Measurements from ENCODE around the gene CORO1C. TPM values are rescaled to one million over a fixed set of nuclear protein-coding genes. Genes with fewer than 3 reads are reported as not detected.

The CORO1C gene
- polyA plus RNA-seq, 1 of the 3 experiments (the other 2 are of a cell fraction) = 150 TPM

- H4K20me1 ChIP-seq (ENCODE audit: insufficient read depth) = peaks cover 8% of the 10 kb centered on the region; the same call in 1 of the 2 replicates
- H2AFZ ChIP-seq (ENCODE audit: low read depth) = no peak overlapping the region
- no peaks in the 10 kb centered on the region for H3K9me3 ChIP-seq
- H3K27ac ChIP-seq (ENCODE audit: low read depth in 2 of 2, low read length in 1 of 2) = peak overlapping the region; percentile 97 to 99
- H3K9me2 ChIP-seq = no peaks in the 10 kb centered on the region
- peak overlapping the region; percentile 28 to 35 for H3K4me3 ChIP-seq (ENCODE audit: low read depth in 2 of 2, low read length in 1 of 2)
- CTCF ChIA-PET = interaction anchor here (0.9 to 7.9 kb wide), 10 partner anchors 10 to 155 kb away, joined by 3 to 52 read pairs (median 10); no protein-coding TSS in a partner anchor
- peak overlapping the region; percentile 29 for H3K9ac ChIP-seq
- peaks cover 19 to 28% of the 10 kb centered on the region in 2 experiments for H3K36me3 ChIP-seq (replicated peaks in 1 of 2; ENCODE audit: control insufficient read depth in 1 of 2, insufficient read depth in 2 of 2, low read length in 1 of 2)
- POLR2A ChIA-PET = interaction anchor here (0.7 to 1.3 kb wide), 3 partner anchors 10 to 38 kb away, joined by 3 to 4 read pairs (median 3); no protein-coding TSS in a partner anchor
- peak overlapping the region; percentile 71 for H3K4me2 ChIP-seq
- peaks cover 93% of the 10 kb centered on the region for H3K79me2 ChIP-seq (ENCODE audit: insufficient read depth)
- DNase-seq = no peak
- TF ChIP-seq SIN3A (IDR thresholded peaks at IDR 0.05; ENCODE audit: borderline replicate concordance, low read depth, low read length) (no peak), JUND (IDR thresholded peaks at IDR 0.05) (no peak), SMC3 (IDR thresholded peaks at IDR 0.05; ENCODE audit: low read depth, low read length) (no peak), EP300 (IDR thresholded peaks at IDR 0.05; ENCODE audit: borderline replicate concordance in 1 of 2, low read depth in 1 of 2, low read length in 1 of 2) (no peak), FOXM1 (IDR thresholded peaks at IDR 0.05; ENCODE audit: low read depth) (no peak)
- no peaks in the 10 kb centered on the region for H3K27me3 ChIP-seq (ENCODE audit: insufficient read depth)
- H3K4me1 ChIP-seq (ENCODE audit: control insufficient read depth in 1 of 2, insufficient read depth in 2 of 2, low read depth in 1 of 2, low read length in 1 of 2) = peaks cover 38 to 68% of the 10 kb centered on the region in 2 experiments
- WGBS (ENCODE audit: low lambda C conversion rate) = 18% methylated on average over 9 of the region's 9 CpGs
- peaks cover 74% of the 10 kb centered on the region for H3F3A ChIP-seq (replicated peaks; ENCODE audit: insufficient read depth)
Observed at GRCh38 chr12:108691998-108692808, 39.1 kb downstream of the CORO1C start.

- peak overlapping the region; percentile 64 for H3K9ac ChIP-seq
- H3K4me3 ChIP-seq (ENCODE audit: low read depth in 2 of 2, low read length in 1 of 2) = peak overlapping the region; percentile 28 to 53
- CTCF ChIA-PET = interaction anchor here (0.9 to 7.9 kb wide), 12 partner anchors 11 to 156 kb away, joined by 3 to 52 read pairs (median 6); no protein-coding TSS in a partner anchor
- H3K4me2 ChIP-seq = peak overlapping the region; percentile 71
- no peaks in the 10 kb centered on the region for H3K9me3 ChIP-seq
- peaks cover 68% of the 10 kb centered on the region for H3F3A ChIP-seq (replicated peaks; ENCODE audit: insufficient read depth)
- no peaks in the 10 kb centered on the region for H3K27me3 ChIP-seq (ENCODE audit: insufficient read depth)
- no peak overlapping the region for H2AFZ ChIP-seq (ENCODE audit: low read depth)
- H3K4me1 ChIP-seq (ENCODE audit: control insufficient read depth in 1 of 2, insufficient read depth in 2 of 2, low read depth in 1 of 2, low read length in 1 of 2) = peaks cover 43 to 67% of the 10 kb centered on the region in 2 experiments
- WGBS (ENCODE audit: low lambda C conversion rate) = 3% methylated on average over 13 of the region's 13 CpGs
- POLR2A ChIA-PET = interaction anchor here (0.7 to 1.3 kb wide), 3 partner anchors 11 to 39 kb away, joined by 3 to 4 read pairs (median 3); no protein-coding TSS in a partner anchor
- no peaks in the 10 kb centered on the region for H3K9me2 ChIP-seq
- peak overlapping the region; percentile 97 to 99 for H3K27ac ChIP-seq (ENCODE audit: low read depth in 2 of 2, low read length in 1 of 2)
- peak; percentile 77 for DNase-seq
- peaks cover 21 to 27% of the 10 kb centered on the region in 2 experiments for H3K36me3 ChIP-seq (replicated peaks in 1 of 2; ENCODE audit: control insufficient read depth in 1 of 2, insufficient read depth in 2 of 2, low read length in 1 of 2)
- H4K20me1 ChIP-seq (ENCODE audit: insufficient read depth) = peaks cover 14% of the 10 kb centered on the region; the same call in 1 of the 2 replicates
- H3K79me2 ChIP-seq (ENCODE audit: insufficient read depth) = peaks cover 93% of the 10 kb centered on the region
- TF ChIP-seq FOXM1 (IDR thresholded peaks at IDR 0.05; ENCODE audit: low read depth) (peak; percentile 72; the same call in 1 of the 2 replicates), NRF1 (IDR thresholded peaks at IDR 0.05; ENCODE audit: low read depth, low read length) (no peak), MEF2A (IDR thresholded peaks at IDR 0.05; ENCODE audit: borderline replicate concordance, low read depth) (peak; percentile 72; the same call in 1 of the 2 replicates), TCF12 (IDR thresholded peaks at IDR 0.05) (peak; percentile 89), GATA2 (CRISPR knock-in tag; IDR thresholded peaks at IDR 0.05) (no peak; the same call in 1 of the 2 replicates), POLR2AphosphoS5 (IDR thresholded peaks at IDR 0.05; ENCODE audit: low read depth, low read length) (peak; percentile 80; the same call in 1 of the 2 replicates), ZBTB33 (IDR thresholded peaks at IDR 0.05; ENCODE audit: borderline replicate concordance, low read depth) (0 out of 2 replicates have a peak, but pooled peaks have one; percentile 66), JUND (IDR thresholded peaks at IDR 0.05) (peak; percentile 76), ELF1 (IDR thresholded peaks at IDR 0.05) (0 out of 2 replicates have a peak, but pooled peaks have one; percentile 25), RAD21 (IDR thresholded peaks at IDR 0.05; ENCODE audit: low read length) (no peak; the same call in 1 of the 2 replicates), TEAD4 (IDR thresholded peaks at IDR 0.05; ENCODE audit: borderline replicate concordance, insufficient read depth) (peak; percentile 74; the same call in 1 of the 2 replicates)
- TF ChIP-seq, protein P1, sequence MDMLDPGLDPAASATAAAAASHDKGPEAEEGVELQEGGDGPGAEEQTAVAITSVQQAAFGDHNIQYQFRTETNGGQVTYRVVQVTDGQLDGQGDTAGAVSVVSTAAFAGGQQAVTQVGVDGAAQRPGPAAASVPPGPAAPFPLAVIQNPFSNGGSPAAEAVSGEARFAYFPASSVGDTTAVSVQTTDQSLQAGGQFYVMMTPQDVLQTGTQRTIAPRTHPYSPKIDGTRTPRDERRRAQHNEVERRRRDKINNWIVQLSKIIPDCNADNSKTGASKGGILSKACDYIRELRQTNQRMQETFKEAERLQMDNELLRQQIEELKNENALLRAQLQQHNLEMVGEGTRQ (IDR thresholded peaks at IDR 0.05; ENCODE audit: borderline replicate concordance, low read depth, low read length) = no peak
- TF ChIP-seq, protein P2, sequence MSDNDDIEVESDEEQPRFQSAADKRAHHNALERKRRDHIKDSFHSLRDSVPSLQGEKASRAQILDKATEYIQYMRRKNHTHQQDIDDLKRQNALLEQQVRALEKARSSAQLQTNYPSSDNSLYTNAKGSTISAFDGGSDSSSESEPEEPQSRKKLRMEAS (IDR thresholded peaks at IDR 0.05; ENCODE audit: low read depth) = peak; percentile 81
- TF ChIP-seq, protein P3, sequence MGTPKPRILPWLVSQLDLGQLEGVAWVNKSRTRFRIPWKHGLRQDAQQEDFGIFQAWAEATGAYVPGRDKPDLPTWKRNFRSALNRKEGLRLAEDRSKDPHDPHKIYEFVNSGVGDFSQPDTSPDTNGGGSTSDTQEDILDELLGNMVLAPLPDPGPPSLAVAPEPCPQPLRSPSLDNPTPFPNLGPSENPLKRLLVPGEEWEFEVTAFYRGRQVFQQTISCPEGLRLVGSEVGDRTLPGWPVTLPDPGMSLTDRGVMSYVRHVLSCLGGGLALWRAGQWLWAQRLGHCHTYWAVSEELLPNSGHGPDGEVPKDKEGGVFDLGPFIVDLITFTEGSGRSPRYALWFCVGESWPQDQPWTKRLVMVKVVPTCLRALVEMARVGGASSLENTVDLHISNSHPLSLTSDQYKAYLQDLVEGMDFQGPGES (IDR thresholded peaks at IDR 0.05; ENCODE audit: low read depth, low read length) = no peak
- TF ChIP-seq, protein P4, sequence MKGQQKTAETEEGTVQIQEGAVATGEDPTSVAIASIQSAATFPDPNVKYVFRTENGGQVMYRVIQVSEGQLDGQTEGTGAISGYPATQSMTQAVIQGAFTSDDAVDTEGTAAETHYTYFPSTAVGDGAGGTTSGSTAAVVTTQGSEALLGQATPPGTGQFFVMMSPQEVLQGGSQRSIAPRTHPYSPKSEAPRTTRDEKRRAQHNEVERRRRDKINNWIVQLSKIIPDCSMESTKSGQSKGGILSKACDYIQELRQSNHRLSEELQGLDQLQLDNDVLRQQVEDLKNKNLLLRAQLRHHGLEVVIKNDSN (IDR thresholded peaks at IDR 0.05; ENCODE audit: borderline replicate concordance, low read depth) = peak; percentile 47; the same call in 1 of the 2 replicates
Observed at GRCh38 chr12:108691175-108691997, 39.9 kb downstream of the CORO1C start.
